ENCODE data around the gene CLIC5.

CLIC5 gene

GRCh38 chr6:45946352-45946751 is 69.3 kb downstream of the CLIC5 start:
- Histone ChIP-seq H3K9ac (no peak overlapping the region), H3K4me1 (ENCODE audit: low read depth, poor library complexity, severe bottlenecking) (no peaks in the 10 kb centered on the region), H3K4me3 (IDR thresholded peaks at IDR 0.05; ENCODE audit: insufficient read depth, low read depth, low read length) (no peak overlapping the region), H3K79me2 (ENCODE audit: insufficient read depth, low read depth) (no peaks in the 10 kb centered on the region), H3K27ac (no peak overlapping the region), H3K27me3 (ENCODE audit: insufficient read depth, low read depth) (no peaks in the 10 kb centered on the region), H3K36me3 (ENCODE audit: insufficient read depth) (no peaks in the 10 kb centered on the region), H2AFZ (ENCODE audit: low read depth) (no peak overlapping the region), H3K4me2 (no peak overlapping the region), H4K20me1 (ENCODE audit: insufficient read depth) (no peaks in the 10 kb centered on the region)
- no peak; the same call in 1 of the 2 replicates for TF ChIP-seq CTCF (conservative IDR thresholded peaks at IDR 0.05; ENCODE audit: low read depth, low read length)

DNA sequence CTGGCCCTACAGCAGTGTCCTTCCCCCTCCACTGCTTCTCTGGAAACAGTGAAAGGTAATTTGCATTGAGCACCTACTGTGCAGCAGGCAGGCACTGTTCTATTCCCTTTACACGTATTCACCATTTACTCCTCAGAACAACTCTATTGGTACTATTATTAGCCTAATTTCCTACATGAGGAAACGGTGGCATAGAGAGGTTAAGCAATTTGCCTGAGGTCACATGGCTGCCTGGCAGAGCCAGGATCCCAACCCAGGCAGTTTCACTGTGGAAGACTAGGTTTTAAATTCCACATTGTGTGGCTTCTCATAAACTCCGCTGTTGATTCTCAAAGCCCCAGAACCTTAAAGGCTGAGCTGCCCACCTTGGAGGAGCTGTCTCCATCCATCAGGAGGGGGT is 72.7 kb downstream of the CLIC5 start:
- no peak overlapping the region for H3K27ac ChIP-seq
- no peak for TF ChIP-seq CTCF (conservative IDR thresholded peaks at IDR 0.05; ENCODE audit: low read depth, low read length)
- no peaks in the 10 kb centered on the region for H3K4me1 ChIP-seq (ENCODE audit: low read depth, poor library complexity, severe bottlenecking)
- H3K4me3 ChIP-seq (IDR thresholded peaks at IDR 0.05; ENCODE audit: insufficient read depth, low read depth, low read length): no peak overlapping the region
- H3K79me2 ChIP-seq (ENCODE audit: insufficient read depth, low read depth): no peaks in the 10 kb centered on the region
- H4K20me1 ChIP-seq (ENCODE audit: insufficient read depth): no peaks in the 10 kb centered on the region
- no peak overlapping the region for H2AFZ ChIP-seq (ENCODE audit: low read depth)
- H3K9ac ChIP-seq: no peak overlapping the region
- H3K36me3 ChIP-seq (ENCODE audit: insufficient read depth): no peaks in the 10 kb centered on the region
- H3K4me2 ChIP-seq: no peak overlapping the region
- no peaks in the 10 kb centered on the region for H3K27me3 ChIP-seq (ENCODE audit: insufficient read depth, low read depth)

- Histone ChIP-seq H4K20me1 (ENCODE audit: insufficient read depth) (no peaks in the 10 kb centered on the region; the same call in 1 of the 2 replicates), H3K4me1 (ENCODE audit: low read depth, poor library complexity, severe bottlenecking) (peaks cover 10% of the 10 kb centered on the region), H3K27me3 (ENCODE audit: insufficient read depth, low read depth) (no peaks in the 10 kb centered on the region), H3K36me3 (ENCODE audit: insufficient read depth) (no peaks in the 10 kb centered on the region), H3K4me3 (IDR thresholded peaks at IDR 0.05; ENCODE audit: insufficient read depth, low read depth, low read length) (no peak overlapping the region), H3K4me2 (no peak overlapping the region), H3K27ac (no peak overlapping the region), H3K79me2 (ENCODE audit: insufficient read depth, low read depth) (no peaks in the 10 kb centered on the region), H2AFZ (ENCODE audit: low read depth) (no peak overlapping the region), H3K9ac (no peak overlapping the region)
- no peak for TF ChIP-seq CTCF (conservative IDR thresholded peaks at IDR 0.05; ENCODE audit: low read depth, low read length)
These were observed 81.8 kb downstream of the CLIC5 start for GRCh38 chr6:45933855-45934254.

GRCh38 chr6:45931232-45931631 is 84.4 kb downstream of the CLIC5 start:
- no peak for TF ChIP-seq CTCF (conservative IDR thresholded peaks at IDR 0.05; ENCODE audit: low read depth, low read length)
- Histone ChIP-seq H2AFZ (ENCODE audit: low read depth) (no peak overlapping the region), H3K4me1 (ENCODE audit: low read depth, poor library complexity, severe bottlenecking) (peaks cover 16% of the 10 kb centered on the region)

More at GRCh38 chr6:45931232-45931631, 84.4 kb downstream of the CLIC5 start:
- no peaks in the 10 kb centered on the region for H3K36me3 ChIP-seq (ENCODE audit: insufficient read depth)
- H3K27me3 ChIP-seq (ENCODE audit: insufficient read depth, low read depth): no peaks in the 10 kb centered on the region
- no peak overlapping the region for H3K4me2 ChIP-seq
- H3K4me3 ChIP-seq (IDR thresholded peaks at IDR 0.05; ENCODE audit: insufficient read depth, low read depth, low read length): no peak overlapping the region
- H3K27ac ChIP-seq: no peak overlapping the region
- no peaks in the 10 kb centered on the region for H3K79me2 ChIP-seq (ENCODE audit: insufficient read depth, low read depth)
- no peak overlapping the region for H3K9ac ChIP-seq
- H4K20me1 ChIP-seq (ENCODE audit: insufficient read depth): no peaks in the 10 kb centered on the region; the same call in 1 of the 2 replicates
